ENCODE data around the gene TMEM187. TPM values are rescaled to one million over a fixed set of nuclear protein-coding genes. Genes with fewer than 3 reads are reported as not detected.

Gene TMEM187, protein sequence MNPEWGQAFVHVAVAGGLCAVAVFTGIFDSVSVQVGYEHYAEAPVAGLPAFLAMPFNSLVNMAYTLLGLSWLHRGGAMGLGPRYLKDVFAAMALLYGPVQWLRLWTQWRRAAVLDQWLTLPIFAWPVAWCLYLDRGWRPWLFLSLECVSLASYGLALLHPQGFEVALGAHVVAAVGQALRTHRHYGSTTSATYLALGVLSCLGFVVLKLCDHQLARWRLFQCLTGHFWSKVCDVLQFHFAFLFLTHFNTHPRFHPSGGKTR
- total RNA-seq, result 7.1 TPM
- long read RNA-seq, transcript TMEM187-201 (2 exons, 1,880 nt), result major isoform, 20 of 23 reads
- long read RNA-seq, partial matches to known transcripts, result 0 of 23 reads
- long read RNA-seq, other reads (novel, unspliced or antisense), result 2 of 23 reads

GRCh38 chrX:153972368-153973126, at the start of gene TMEM187:
TSS of gene TMEM187 (plus strand) at chrX:153972754. CDS start at chrX:153982063, 9,309 bp downstream.
- intact Hi-C loops (cut with DNase I), result no loop called here
- peak; percentile 67 for ATAC-seq (ENCODE audit: poor library complexity)
- peak; percentile 90 for DNase-seq

DNA sequence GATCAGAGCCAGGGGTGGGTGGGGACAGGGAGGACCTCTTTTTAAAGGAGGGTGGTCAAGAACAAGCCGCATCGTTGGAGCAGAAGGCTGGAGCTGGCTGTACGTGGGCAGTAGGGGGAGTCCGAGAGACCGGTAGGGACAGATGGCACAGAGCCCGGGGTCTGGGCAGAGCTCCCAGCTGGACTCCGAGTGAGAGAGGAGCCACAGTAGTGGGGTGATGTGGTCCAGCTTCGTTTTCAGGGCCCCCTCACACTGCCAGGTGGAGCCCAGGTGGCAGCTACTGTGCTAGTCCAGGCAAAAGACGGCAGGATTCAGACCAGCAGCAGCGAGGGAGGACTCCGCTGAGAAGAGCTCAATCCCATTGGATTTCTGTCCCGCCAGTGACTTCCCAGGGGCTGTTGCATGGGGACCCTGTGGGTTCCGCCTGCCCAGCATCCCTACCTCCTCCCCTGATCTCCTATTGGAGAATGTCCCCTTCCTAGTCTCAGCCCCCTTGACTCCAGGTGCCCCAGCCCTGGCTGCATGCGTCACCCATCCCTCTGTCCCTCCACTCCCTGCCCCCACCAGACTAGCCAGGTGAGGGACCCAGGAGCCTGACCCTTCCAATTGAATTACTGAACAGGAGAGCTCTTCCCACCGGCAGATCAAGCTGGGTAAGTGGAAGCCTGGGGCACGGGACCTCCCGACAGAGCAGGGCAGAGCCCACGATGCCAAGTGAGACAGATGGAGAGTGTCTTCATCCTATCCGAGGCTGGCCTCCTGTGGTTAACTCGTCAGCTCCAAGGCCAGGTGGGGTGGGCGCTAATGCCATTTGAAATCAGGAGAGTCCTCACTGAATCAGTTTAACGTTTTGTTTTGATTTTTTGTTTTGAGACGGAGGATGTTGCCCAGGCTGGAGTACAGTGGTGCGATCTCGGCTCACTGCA, 49.4 kb upstream of the TMEM187 start:
- peak; percentile 64 for ATAC-seq (ENCODE audit: poor library complexity)
- peak; percentile 90 for DNase-seq
- intact Hi-C loops (cut with DNase I), result no loop called here

GRCh38 chrX:153924149-153924861, 48.2 kb upstream of the TMEM187 start:
- DNase-seq, result no peak
- peak; percentile 6 for ATAC-seq (ENCODE audit: poor library complexity)
- intact Hi-C loops (cut with DNase I), result no loop called here

DNA sequence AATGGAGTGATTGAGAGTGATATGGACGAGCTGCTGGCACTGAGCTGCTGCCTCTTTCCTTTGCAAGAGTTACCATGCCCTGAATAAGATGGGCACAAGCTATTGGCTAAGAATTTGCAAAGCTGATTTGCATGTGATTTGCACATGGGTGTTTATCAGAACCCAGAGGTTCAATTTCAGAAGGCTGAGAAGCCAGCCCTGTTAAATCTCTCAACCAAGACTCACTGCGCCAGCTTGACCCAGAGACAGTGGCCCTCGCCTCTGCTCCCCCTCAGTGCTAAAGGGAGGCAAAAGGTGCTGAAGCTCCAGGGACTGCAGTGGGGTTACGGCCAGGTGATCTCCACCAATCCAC, 47.2 kb upstream of the TMEM187 start:
- DNase-seq (no peak), ATAC-seq (ENCODE audit: poor library complexity) (no peak)
- intact Hi-C loops (cut with DNase I), result no loop called here

GRCh38 chrX:153925739-153926551, 46.6 kb upstream of the TMEM187 start, which contains the start of gene ARHGAP4:
TSS of gene ARHGAP4 (minus strand) at chrX:153926264. CDS start at chrX:153926202, 62 bp downstream.
- intact Hi-C loops (cut with DNase I), result no loop called here
- no peak for DNase-seq
- no peak for ATAC-seq (ENCODE audit: poor library complexity)

DNA sequence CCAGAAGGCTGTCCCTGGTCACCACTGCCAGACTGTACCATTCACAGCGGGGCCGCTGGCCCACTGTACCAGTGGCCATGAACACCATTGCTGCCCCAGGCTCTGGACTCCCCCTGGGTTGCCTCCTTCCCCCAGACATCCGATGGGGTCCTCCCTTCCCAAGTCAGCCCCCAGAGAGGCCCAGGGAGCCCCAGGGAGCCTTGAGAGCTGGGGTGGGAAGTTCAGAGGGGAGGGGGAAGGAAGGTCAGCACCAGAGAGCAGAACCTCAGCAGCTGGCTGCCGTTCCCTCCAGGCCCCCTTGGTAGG, 46.0 kb upstream of the TMEM187 start:
- ATAC-seq (ENCODE audit: poor library complexity) (no peak), DNase-seq (no peak)
- intact Hi-C loops (cut with DNase I), result no loop called here

GRCh38 chrX:153926858-153927671, 45.5 kb upstream of the TMEM187 start:
- intact Hi-C loops (cut with DNase I), result no loop called here
- ATAC-seq (ENCODE audit: poor library complexity), result peak; percentile 1
- peak; percentile 66 for DNase-seq

DNA sequence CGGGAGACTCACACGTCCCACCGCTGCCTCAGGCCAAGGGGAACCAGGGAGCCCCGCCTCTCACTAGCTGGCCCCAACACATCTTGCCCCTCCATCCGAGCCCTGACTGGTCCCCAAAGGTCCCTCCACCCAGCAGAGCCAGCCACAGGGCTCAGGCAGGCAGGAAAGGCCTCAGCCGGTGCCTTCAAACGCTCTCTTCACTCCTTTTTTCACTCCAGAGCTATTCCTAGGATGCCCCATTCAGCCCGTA, 45.0 kb upstream of the TMEM187 start:
- no peak for ATAC-seq (ENCODE audit: poor library complexity)
- no peak for DNase-seq
- intact Hi-C loops (cut with DNase I), result no loop called here

DNA sequence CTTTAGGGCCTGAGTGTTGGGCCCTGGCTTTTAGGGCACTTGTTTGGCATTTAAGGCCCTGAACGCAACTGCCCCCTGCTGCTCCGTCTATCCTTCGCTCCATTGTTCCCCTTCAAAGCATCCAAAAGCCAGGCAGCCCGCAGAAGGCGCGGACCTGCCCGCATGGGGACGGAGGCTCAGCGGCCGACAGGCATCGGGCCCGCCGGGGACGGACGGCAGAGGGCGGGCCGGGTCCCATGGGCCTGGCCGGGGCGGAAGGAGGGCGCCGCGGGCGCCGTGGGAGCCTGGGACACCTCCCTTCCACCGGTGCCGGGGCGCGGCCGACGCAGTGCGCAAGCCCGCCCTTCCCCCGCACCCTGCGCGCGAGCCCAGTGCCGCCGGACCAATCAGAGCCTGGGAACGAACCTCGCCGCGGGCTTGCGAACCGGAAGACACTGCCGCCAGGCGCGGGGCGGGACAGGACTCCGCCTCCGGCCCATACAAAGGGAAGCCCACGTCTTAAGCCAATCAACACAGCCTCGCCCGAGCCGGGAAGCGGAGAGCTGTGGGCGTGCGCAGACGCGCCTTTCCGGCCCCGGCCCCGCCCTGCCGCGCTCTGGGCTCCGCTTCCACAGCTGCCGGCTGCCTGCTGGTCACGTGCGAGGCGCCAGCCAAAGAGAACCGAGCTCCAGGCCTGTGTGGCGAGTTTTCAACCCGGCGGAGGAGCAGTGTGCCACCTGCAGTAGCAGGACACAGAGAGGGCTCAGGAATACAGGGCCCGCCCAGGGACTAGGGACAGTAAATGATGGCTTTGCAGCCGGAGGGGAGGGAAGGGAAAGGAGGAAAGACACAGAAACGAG, 44.4 kb upstream of the TMEM187 start:
- peak; percentile 94 for ATAC-seq (ENCODE audit: poor library complexity)
- peak; percentile 97 for DNase-seq
- intact Hi-C loops (cut with DNase I), result no loop called here

GRCh38 chrX:153928846-153929245, 43.7 kb upstream of the TMEM187 start:
- ATAC-seq (ENCODE audit: poor library complexity) (no peak), DNase-seq (no peak)
- intact Hi-C loops (cut with DNase I), result no loop called here

- intact Hi-C loops (cut with DNase I), result no loop called here
- ATAC-seq (ENCODE audit: poor library complexity), result no peak
- no peak for DNase-seq
These were observed 43.0 kb upstream of the TMEM187 start for GRCh38 chrX:153929576-153929975.

- DNase-seq (no peak), ATAC-seq (ENCODE audit: poor library complexity) (no peak)
- intact Hi-C loops (cut with DNase I), result no loop called here
These were observed 42.3 kb upstream of the TMEM187 start for GRCh38 chrX:153930011-153930910.

GRCh38 chrX:153931151-153931550, 41.4 kb upstream of the TMEM187 start:
- ATAC-seq (ENCODE audit: poor library complexity), result no peak
- DNase-seq, result no peak
- intact Hi-C loops (cut with DNase I), result no loop called here

GRCh38 chrX:153931748-153932147, 40.8 kb upstream of the TMEM187 start:
- DNase-seq (no peak), ATAC-seq (ENCODE audit: poor library complexity) (no peak)
- intact Hi-C loops (cut with DNase I), result no loop called here

DNA sequence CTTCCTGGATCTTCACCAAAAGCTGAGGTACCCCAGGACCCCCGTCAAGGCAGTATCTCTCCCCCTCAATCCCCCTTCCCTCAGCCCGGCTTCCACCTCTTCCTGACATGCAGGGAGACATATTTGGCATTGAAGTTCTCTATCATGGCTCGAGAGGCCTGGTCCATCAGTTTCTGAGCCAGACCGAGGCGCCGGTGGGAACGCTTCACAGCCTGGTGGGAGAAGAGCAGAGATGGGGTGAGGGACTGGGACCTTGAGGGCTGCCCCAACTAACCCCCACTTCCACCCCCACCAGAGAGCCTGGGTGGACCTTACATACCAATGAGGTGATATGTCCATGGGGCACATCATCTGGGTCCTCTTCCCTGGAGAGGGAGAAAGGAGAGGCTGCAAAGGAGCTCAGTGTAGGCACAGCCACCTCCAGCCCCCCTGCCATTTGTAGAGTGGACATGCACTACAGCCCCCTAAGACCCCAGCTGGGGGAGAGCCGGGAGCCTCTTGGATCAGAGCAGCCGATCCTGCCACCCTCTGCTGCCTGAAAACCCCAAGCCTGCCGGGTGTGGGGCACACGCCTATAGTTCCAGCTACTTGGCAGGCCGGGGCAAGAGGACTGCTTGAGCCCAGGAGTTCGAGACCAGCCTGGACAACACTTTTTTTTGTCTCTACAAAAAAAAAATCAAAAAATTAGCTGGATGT, 40.2 kb upstream of the TMEM187 start:
- ATAC-seq (ENCODE audit: poor library complexity), result no peak
- no peak for DNase-seq
- intact Hi-C loops (cut with DNase I), result no loop called here

Measured in Right ventricle myocardium superior (tissue), 1 donor.